ENCODE measurements around the gene SENP2. TPM values are rescaled to one million over a fixed set of nuclear protein-coding genes. Genes with fewer than 3 reads are reported as not detected.

The SENP2 gene
- polyA plus RNA-seq, 1 experiment: 28.1 TPM

- TF ChIP-seq, protein P1, sequence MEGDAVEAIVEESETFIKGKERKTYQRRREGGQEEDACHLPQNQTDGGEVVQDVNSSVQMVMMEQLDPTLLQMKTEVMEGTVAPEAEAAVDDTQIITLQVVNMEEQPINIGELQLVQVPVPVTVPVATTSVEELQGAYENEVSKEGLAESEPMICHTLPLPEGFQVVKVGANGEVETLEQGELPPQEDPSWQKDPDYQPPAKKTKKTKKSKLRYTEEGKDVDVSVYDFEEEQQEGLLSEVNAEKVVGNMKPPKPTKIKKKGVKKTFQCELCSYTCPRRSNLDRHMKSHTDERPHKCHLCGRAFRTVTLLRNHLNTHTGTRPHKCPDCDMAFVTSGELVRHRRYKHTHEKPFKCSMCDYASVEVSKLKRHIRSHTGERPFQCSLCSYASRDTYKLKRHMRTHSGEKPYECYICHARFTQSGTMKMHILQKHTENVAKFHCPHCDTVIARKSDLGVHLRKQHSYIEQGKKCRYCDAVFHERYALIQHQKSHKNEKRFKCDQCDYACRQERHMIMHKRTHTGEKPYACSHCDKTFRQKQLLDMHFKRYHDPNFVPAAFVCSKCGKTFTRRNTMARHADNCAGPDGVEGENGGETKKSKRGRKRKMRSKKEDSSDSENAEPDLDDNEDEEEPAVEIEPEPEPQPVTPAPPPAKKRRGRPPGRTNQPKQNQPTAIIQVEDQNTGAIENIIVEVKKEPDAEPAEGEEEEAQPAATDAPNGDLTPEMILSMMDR (IDR thresholded peaks at IDR 0.05; ENCODE audit: low read depth, low read length): no peak
- Histone ChIP-seq H3K4me3 (ENCODE audit: low read depth, low read length) (no peak overlapping the region), H3K27ac (ENCODE audit: low read depth, low read length) (no peak overlapping the region), H3K27me3 (ENCODE audit: control insufficient read depth, insufficient read depth, low read length) (no peaks in the 10 kb centered on the region), H3K9me3 (ENCODE audit: control insufficient read depth, insufficient read depth, low read length) (no peaks in the 10 kb centered on the region)
- CTCF ChIA-PET: interaction anchor here (1.2 kb wide), 1 partner anchor 55 kb away, joined by 3 read pairs; no protein-coding TSS in a partner anchor
- POLR2A ChIA-PET: no interaction called here
- DNase-seq (ENCODE audit: low read depth, low spot score): no peak
These were observed 19.5 kb downstream of the SENP2 start for GRCh38 chr3:185605566-185605965.

GRCh38 chr3:185606196-185606595, 20.1 kb downstream of the SENP2 start:
- H3K4me3 ChIP-seq (ENCODE audit: low read depth, low read length): no peak overlapping the region
- TF ChIP-seq, protein P1 (IDR thresholded peaks at IDR 0.05; ENCODE audit: low read depth, low read length): no peak
- DNase-seq (ENCODE audit: low read depth, low spot score): no peak
- H3K27me3 ChIP-seq (ENCODE audit: control insufficient read depth, insufficient read depth, low read length): no peaks in the 10 kb centered on the region
- POLR2A ChIA-PET: no interaction called here
- CTCF ChIA-PET: interaction anchor here (1.2 kb wide), 1 partner anchor 55 kb away, joined by 3 read pairs; no protein-coding TSS in a partner anchor
- no peak overlapping the region for H3K27ac ChIP-seq (ENCODE audit: low read depth, low read length)
- no peaks in the 10 kb centered on the region for H3K9me3 ChIP-seq (ENCODE audit: control insufficient read depth, insufficient read depth, low read length)

GRCh38 chr3:185613016-185613415, 26.9 kb downstream of the SENP2 start:
- TF ChIP-seq, protein P1 (IDR thresholded peaks at IDR 0.05; ENCODE audit: low read depth, low read length): no peak
- no peak overlapping the region for H3K27ac ChIP-seq (ENCODE audit: low read depth, low read length)
- no peaks in the 10 kb centered on the region for H3K9me3 ChIP-seq (ENCODE audit: control insufficient read depth, insufficient read depth, low read length)
- no peak for DNase-seq (ENCODE audit: low read depth, low spot score)
- no peaks in the 10 kb centered on the region for H3K27me3 ChIP-seq (ENCODE audit: control insufficient read depth, insufficient read depth, low read length)
- POLR2A ChIA-PET: interaction anchor here (0.6 kb wide), 1 partner anchor 14 kb away, joined by 4 read pairs; no protein-coding TSS in a partner anchor
- no peak overlapping the region for H3K4me3 ChIP-seq (ENCODE audit: low read depth, low read length)
- CTCF ChIA-PET: no interaction called here

GRCh38 chr3:185623939-185624665, 38.0 kb downstream of the SENP2 start:
- ChIA-PET POLR2A (interaction anchor here (0.6 kb wide), 1 partner anchor 14 kb away, joined by 4 read pairs; no protein-coding TSS in a partner anchor), CTCF (interaction anchor here (1.1 kb wide), 1 partner anchor 319 kb away, joined by 3 read pairs; no protein-coding TSS in a partner anchor)
- Histone ChIP-seq H3K4me3 (ENCODE audit: low read depth, low read length) (no peak overlapping the region), H3K27me3 (ENCODE audit: control insufficient read depth, insufficient read depth, low read length) (no peaks in the 10 kb centered on the region), H3K9me3 (ENCODE audit: control insufficient read depth, insufficient read depth, low read length) (no peaks in the 10 kb centered on the region), H3K27ac (ENCODE audit: low read depth, low read length) (no peak overlapping the region)
- DNase-seq (ENCODE audit: low read depth, low spot score): no peak
- TF ChIP-seq, protein P1 (IDR thresholded peaks at IDR 0.05; ENCODE audit: low read depth, low read length): no peak

DNA sequence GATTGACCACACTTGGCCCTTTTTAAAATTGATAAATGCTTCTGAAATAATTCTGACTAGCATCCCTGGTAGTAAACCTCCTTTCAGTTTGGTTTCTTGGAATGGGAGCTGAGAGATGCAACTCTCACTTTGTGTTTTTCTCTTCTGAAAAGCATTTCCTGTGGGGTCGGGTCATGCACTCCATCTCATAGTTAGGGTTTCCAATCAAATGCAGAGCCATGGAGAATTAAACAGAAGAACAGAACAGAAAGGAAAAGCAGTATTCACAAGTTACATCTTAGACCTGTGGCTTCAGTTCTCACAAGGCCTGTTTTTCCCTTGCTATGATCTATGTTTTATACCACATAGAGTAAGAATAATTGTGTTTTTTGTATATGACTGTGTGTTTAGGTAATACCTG, 39.7 kb downstream of the SENP2 start:
- no peak for DNase-seq (ENCODE audit: low read depth, low spot score)
- CTCF ChIA-PET: interaction anchor here (1.0 kb wide), 1 partner anchor 50 kb away, joined by 3 read pairs; no protein-coding TSS in a partner anchor
- POLR2A ChIA-PET: no interaction called here
- Histone ChIP-seq H3K9me3 (ENCODE audit: control insufficient read depth, insufficient read depth, low read length) (no peaks in the 10 kb centered on the region), H3K27ac (ENCODE audit: low read depth, low read length) (no peak overlapping the region), H3K27me3 (ENCODE audit: control insufficient read depth, insufficient read depth, low read length) (no peaks in the 10 kb centered on the region), H3K4me3 (ENCODE audit: low read depth, low read length) (no peak overlapping the region)
- TF ChIP-seq, protein P1 (IDR thresholded peaks at IDR 0.05; ENCODE audit: low read depth, low read length): no peak

All from AG04450 (cell line).